Liver (tissue), 9 donors: ENCODE measurements around the gene RTN4R. TPM values are rescaled to one million over a fixed set of nuclear protein-coding genes. Genes with fewer than 3 reads are reported as not detected.

Experiments
- DNase-seq: peaks from one replicate; pipeline ENCODE4 v3.0.0-alpha.2; 2017; ENCODE audit warnings: low spot score
- H3K27ac ChIP-seq, 2 donors: one replicate each; pipeline ENCODE4 v1.7.0; 2013; ENCODE audit warnings: inconsistent platforms in 2 of 2, low read length in 2 of 2, control low read depth in 1 of 2, low read depth in 1 of 2, mild to moderate bottlenecking in 1 of 2
- H3K27me3 ChIP-seq, 4 donors: one replicate each; pipeline versions ENCODE4 v1.6.1 to v1.7.0; 2013; ENCODE audit warnings: low read length in 3 of 4, inconsistent platforms in 1 of 4, mild to moderate bottlenecking in 1 of 4, moderate library complexity in 1 of 4; ENCODE audit not compliant: control insufficient read depth in 4 of 4, insufficient read depth in 4 of 4
- H3K36me3 ChIP-seq, 4 donors: one replicate each; pipeline versions ENCODE4 v1.6.1 to v1.7.0; 2013; ENCODE audit warnings: low read length in 3 of 4, mild to moderate bottlenecking in 3 of 4, low read depth in 1 of 4, moderate library complexity in 1 of 4; ENCODE audit not compliant: control insufficient read depth in 4 of 4, insufficient read depth in 3 of 4
- H3K4me1 ChIP-seq, 4 donors: one replicate each; pipeline versions ENCODE4 v1.6.1 to v1.7.0; 2013; ENCODE audit warnings: low read length in 3 of 4, mild to moderate bottlenecking in 3 of 4, moderate library complexity in 1 of 4; ENCODE audit not compliant: control insufficient read depth in 4 of 4, insufficient read depth in 4 of 4
- H3K4me3 ChIP-seq, 3 donors: one replicate each; pipeline versions ENCODE4 v1.6.1 to v1.7.0; 2013; ENCODE audit warnings: low read length in 3 of 3, control low read depth in 1 of 3, low read depth in 1 of 3, mild to moderate bottlenecking in 1 of 3
- H3K9ac ChIP-seq, 2 donors: one replicate each; pipeline ENCODE4 v1.7.0; 2013; ENCODE audit warnings: low read length in 2 of 2, mild to moderate bottlenecking in 2 of 2, moderate library complexity in 2 of 2, control low read depth in 1 of 2, low read depth in 1 of 2
- H3K9me3 ChIP-seq, 4 donors: one replicate each; pipeline versions ENCODE4 v1.6.1 to v1.7.0; 2013; ENCODE audit warnings: low read length in 3 of 4; ENCODE audit not compliant: control insufficient read depth in 4 of 4
- EGR1 ChIP-seq, 2 donors: IDR thresholded peaks; 2 replicates each; pipeline ENCODE4 v1.6.1; 2016 to 2018; ENCODE audit warnings: antibody characterized with exemption in 2 of 2, low read depth in 2 of 2
- FOXA1 ChIP-seq: IDR thresholded peaks from 2 replicates; pipeline ENCODE4 v1.6.1; 2016; ENCODE audit warnings: antibody characterized with exemption
- FOXA2 ChIP-seq: IDR thresholded peaks from 2 replicates; pipeline ENCODE4 v1.6.1; 2016; ENCODE audit warnings: antibody characterized with exemption
- GABPA ChIP-seq, 2 donors: IDR thresholded peaks in 1 of 2; conservative IDR thresholded peaks in 1 of 2; 2 replicates each; pipeline ENCODE4 v1.6.1; 2016; ENCODE audit warnings: antibody characterized with exemption in 2 of 2, mild to moderate bottlenecking in 1 of 2, moderate library complexity in 1 of 2
- HNF4G ChIP-seq: IDR thresholded peaks from 2 replicates; pipeline ENCODE4 v1.6.1; 2016; ENCODE audit warnings: antibody characterized with exemption
- JUND ChIP-seq, 2 donors: IDR thresholded peaks; 2 replicates each; pipeline ENCODE4 v1.6.1; 2016; ENCODE audit warnings: antibody characterized with exemption in 2 of 2
- NR2F2 ChIP-seq: IDR thresholded peaks from 2 replicates; pipeline ENCODE4 v1.6.1; 2016; ENCODE audit warnings: antibody characterized with exemption
- RAD21 ChIP-seq, 2 donors: IDR thresholded peaks; 2 replicates each; pipeline ENCODE4 v1.6.1; 2016; ENCODE audit warnings: antibody characterized with exemption in 2 of 2, mild to moderate bottlenecking in 2 of 2
- RXRA ChIP-seq, 2 donors: IDR thresholded peaks; 2 replicates each; pipeline ENCODE4 v1.6.1; 2017 to 2018; ENCODE audit warnings: antibody characterized with exemption in 2 of 2, mild to moderate bottlenecking in 1 of 2
- SP1 ChIP-seq: IDR thresholded peaks from 2 replicates; pipeline ENCODE4 v1.6.1; 2018; ENCODE audit warnings: antibody characterized with exemption, mild to moderate bottlenecking
- TAF1 ChIP-seq: conservative IDR thresholded peaks from 2 replicates; pipeline ENCODE4 v1.6.1; 2016; ENCODE audit warnings: antibody characterized with exemption, mild to moderate bottlenecking
- YY1 ChIP-seq: IDR thresholded peaks from 2 replicates; pipeline ENCODE4 v1.6.1; 2016; ENCODE audit warnings: antibody characterized with exemption, mild to moderate bottlenecking
- WGBS: extraction: QIAGEN DNeasy Blood & Tissue Kit; methylation state at CpG from one replicate; pipeline ENCODE4 v1.1.7; 2013; 5-methylcytosine and 5-hydroxymethylcytosine counted together
- polyA plus RNA-seq, 2 donors: library from polyadenylated mRNA; stranded (reverse) in 1 of 2; unstranded in 1 of 2; fragments of 200-250 nt in 1 of 2; fragments of >200 nt in 1 of 2; fragmentation: Nextera tagmentation in 1 of 2; extraction: Ambion mirVana in 1 of 2; gene quantifications; one replicate each; pipeline versions ENCODE4 v1.2.1 to v1.2.3, GENCODE V29; 2013 to 2015
- total RNA-seq, 2 donors: library from RNA; depleted of rRNA; stranded (reverse); fragments of >200 nt; gene quantifications; one replicate each; pipeline ENCODE4 v1.2.3, GENCODE V29; 2014
- TF ChIP-seq, protein P1 (sequence below): IDR thresholded peaks from 2 replicates; pipeline ENCODE4 v1.6.1; 2016; ENCODE audit warnings: antibody characterized with exemption
- TF ChIP-seq, protein P2 (sequence below): IDR thresholded peaks from 2 replicates; pipeline ENCODE4 v1.6.1; 2016; ENCODE audit warnings: antibody characterized with exemption
- TF ChIP-seq, protein P3 (sequence below): fragments of 150-350 bp; IDR thresholded peaks from 2 replicates; pipeline ENCODE4 v1.5.1; 2017; ENCODE audit warnings: improper control_type of control experiment, low read depth, low read length; ENCODE audit not compliant: missing input control
- TF ChIP-seq, protein P4 (sequence below): IDR thresholded peaks from 2 replicates; pipeline ENCODE4 v1.6.1; 2016; ENCODE audit warnings: antibody characterized with exemption
- TF ChIP-seq, protein P5 (sequence below): IDR thresholded peaks from 2 replicates; pipeline ENCODE4 v1.6.1; 2016; ENCODE audit warnings: antibody characterized with exemption, mild to moderate bottlenecking
- donor health status: healthy.
- donor health status: healthy.
- donor health status: healthy.
- donor health status: healthy.
- donor health status: healthy.

RTN4R gene
- total and polyA plus RNA-seq, 4 donors, result 0.33 to 10.4 (median 1.1) TPM

DNA sequence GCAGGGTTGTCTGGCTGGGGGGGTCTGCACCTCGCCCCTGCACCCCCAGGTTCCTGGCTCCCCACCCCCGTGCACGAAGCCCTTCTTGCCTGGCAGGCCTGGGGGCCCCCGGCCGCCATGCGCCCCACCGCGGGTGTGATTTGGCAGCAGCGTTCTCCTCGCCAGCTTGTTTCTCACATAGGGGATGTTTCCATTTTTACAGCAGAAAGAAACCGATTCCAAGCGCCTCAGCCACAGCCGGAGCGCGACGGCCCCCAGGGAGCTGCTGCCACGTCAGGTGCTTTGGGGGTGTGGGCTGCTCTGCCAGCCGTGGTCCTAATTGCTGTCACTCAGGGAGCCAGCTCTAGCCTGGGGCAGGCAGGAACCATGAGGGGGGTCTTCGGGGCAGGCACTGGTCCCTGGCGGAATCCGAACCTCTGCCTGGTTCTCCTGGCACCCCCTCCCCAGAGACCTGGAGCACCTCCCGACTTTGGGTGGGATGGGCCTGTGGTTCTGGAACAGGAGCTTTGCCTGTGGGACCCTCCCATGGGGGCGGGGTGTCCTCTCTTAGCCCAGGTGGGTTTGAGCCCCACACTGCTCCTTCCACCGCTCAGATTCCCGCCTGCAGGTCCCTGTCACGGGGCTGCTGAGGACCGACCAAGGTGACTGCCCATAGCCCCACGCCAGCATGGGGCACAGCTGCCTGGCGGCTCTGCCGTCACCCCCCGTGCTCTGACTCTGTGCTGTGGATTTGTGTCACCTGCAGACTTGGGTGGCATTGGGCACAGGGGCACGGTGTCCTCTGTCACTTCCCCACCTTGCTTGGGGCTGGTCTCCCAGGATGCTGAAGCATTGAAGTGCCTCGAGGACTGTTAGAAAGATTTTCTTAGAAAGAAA, 54.0 kb downstream of the RTN4R start:
- TF ChIP-seq FOXA1 (no peak), TAF1 (no peak), EGR1 (IDR thresholded peaks at IDR 0.05; ENCODE audit: low read depth in 2 of 2) (no peak), RXRA (IDR thresholded peaks at IDR 0.05) (no peak), GABPA (IDR thresholded peaks at IDR 0.05 in 1 of 2, conservative IDR thresholded peaks at IDR 0.05 in 1 of 2) (no peak), SP1 (no peak), HNF4G (no peak), YY1 (no peak), NR2F2 (no peak), JUND (IDR thresholded peaks at IDR 0.05) (no peak), FOXA2 (no peak), RAD21 (IDR thresholded peaks at IDR 0.05) (no peak)
- TF ChIP-seq, protein P1, sequence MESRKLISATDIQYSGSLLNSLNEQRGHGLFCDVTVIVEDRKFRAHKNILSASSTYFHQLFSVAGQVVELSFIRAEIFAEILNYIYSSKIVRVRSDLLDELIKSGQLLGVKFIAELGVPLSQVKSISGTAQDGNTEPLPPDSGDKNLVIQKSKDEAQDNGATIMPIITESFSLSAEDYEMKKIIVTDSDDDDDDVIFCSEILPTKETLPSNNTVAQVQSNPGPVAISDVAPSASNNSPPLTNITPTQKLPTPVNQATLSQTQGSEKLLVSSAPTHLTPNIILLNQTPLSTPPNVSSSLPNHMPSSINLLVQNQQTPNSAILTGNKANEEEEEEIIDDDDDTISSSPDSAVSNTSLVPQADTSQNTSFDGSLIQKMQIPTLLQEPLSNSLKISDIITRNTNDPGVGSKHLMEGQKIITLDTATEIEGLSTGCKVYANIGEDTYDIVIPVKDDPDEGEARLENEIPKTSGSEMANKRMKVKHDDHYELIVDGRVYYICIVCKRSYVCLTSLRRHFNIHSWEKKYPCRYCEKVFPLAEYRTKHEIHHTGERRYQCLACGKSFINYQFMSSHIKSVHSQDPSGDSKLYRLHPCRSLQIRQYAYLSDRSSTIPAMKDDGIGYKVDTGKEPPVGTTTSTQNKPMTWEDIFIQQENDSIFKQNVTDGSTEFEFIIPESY, result no peak
- TF ChIP-seq, protein P2, sequence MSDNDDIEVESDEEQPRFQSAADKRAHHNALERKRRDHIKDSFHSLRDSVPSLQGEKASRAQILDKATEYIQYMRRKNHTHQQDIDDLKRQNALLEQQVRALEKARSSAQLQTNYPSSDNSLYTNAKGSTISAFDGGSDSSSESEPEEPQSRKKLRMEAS, result no peak
- TF ChIP-seq, protein P3, sequence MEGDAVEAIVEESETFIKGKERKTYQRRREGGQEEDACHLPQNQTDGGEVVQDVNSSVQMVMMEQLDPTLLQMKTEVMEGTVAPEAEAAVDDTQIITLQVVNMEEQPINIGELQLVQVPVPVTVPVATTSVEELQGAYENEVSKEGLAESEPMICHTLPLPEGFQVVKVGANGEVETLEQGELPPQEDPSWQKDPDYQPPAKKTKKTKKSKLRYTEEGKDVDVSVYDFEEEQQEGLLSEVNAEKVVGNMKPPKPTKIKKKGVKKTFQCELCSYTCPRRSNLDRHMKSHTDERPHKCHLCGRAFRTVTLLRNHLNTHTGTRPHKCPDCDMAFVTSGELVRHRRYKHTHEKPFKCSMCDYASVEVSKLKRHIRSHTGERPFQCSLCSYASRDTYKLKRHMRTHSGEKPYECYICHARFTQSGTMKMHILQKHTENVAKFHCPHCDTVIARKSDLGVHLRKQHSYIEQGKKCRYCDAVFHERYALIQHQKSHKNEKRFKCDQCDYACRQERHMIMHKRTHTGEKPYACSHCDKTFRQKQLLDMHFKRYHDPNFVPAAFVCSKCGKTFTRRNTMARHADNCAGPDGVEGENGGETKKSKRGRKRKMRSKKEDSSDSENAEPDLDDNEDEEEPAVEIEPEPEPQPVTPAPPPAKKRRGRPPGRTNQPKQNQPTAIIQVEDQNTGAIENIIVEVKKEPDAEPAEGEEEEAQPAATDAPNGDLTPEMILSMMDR, result no peak
- TF ChIP-seq, protein P4, sequence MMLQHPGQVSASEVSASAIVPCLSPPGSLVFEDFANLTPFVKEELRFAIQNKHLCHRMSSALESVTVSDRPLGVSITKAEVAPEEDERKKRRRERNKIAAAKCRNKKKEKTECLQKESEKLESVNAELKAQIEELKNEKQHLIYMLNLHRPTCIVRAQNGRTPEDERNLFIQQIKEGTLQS, result no peak
- TF ChIP-seq, protein P5, sequence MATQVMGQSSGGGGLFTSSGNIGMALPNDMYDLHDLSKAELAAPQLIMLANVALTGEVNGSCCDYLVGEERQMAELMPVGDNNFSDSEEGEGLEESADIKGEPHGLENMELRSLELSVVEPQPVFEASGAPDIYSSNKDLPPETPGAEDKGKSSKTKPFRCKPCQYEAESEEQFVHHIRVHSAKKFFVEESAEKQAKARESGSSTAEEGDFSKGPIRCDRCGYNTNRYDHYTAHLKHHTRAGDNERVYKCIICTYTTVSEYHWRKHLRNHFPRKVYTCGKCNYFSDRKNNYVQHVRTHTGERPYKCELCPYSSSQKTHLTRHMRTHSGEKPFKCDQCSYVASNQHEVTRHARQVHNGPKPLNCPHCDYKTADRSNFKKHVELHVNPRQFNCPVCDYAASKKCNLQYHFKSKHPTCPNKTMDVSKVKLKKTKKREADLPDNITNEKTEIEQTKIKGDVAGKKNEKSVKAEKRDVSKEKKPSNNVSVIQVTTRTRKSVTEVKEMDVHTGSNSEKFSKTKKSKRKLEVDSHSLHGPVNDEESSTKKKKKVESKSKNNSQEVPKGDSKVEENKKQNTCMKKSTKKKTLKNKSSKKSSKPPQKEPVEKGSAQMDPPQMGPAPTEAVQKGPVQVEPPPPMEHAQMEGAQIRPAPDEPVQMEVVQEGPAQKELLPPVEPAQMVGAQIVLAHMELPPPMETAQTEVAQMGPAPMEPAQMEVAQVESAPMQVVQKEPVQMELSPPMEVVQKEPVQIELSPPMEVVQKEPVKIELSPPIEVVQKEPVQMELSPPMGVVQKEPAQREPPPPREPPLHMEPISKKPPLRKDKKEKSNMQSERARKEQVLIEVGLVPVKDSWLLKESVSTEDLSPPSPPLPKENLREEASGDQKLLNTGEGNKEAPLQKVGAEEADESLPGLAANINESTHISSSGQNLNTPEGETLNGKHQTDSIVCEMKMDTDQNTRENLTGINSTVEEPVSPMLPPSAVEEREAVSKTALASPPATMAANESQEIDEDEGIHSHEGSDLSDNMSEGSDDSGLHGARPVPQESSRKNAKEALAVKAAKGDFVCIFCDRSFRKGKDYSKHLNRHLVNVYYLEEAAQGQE, result no peak
- Histone ChIP-seq H3K9ac (no peak overlapping the region), H3K9me3 (no peaks in the 10 kb centered on the region), H3K36me3 (no peaks in the 10 kb centered on the region), H3K27ac (no peak overlapping the region), H3K4me1 (peaks cover 1 to 36% (median 19%) of the 10 kb centered on the region in 4 donors), H3K4me3 (no peak overlapping the region), H3K27me3 (no peaks in the 10 kb centered on the region)
- 86% methylated on average over 33 of the region's 33 CpGs for WGBS
- DNase-seq, result no peak
